Hepatocyte (in vitro differentiated cells): Measurements from ENCODE around the gene CCDC152. TPM values are rescaled to one million over a fixed set of nuclear protein-coding genes. Genes with fewer than 3 reads are reported as not detected.

Experiments
- DNase-seq: peaks from one replicate; pipeline ENCODE4 v3.0.0-alpha.2; 2016; ENCODE audit warnings: low spot score
- H2AFZ ChIP-seq: fragments of 200-600 bp; sonication (generic); 2 replicates; pipeline ENCODE4 v1.6.0; 2016; ENCODE audit warnings: antibody characterized with exemption, mild to moderate bottlenecking
- H3K27ac ChIP-seq: fragments of 200-600 bp; sonication (generic); 2 replicates; pipeline ENCODE4 v1.5.1; 2016; ENCODE audit warnings: mild to moderate bottlenecking
- H3K27me3 ChIP-seq: fragments of 200-600 bp; sonication (generic); 2 replicates; pipeline ENCODE4 v1.6.1; 2016
- H3K36me3 ChIP-seq: fragments of 200-600 bp; sonication (generic); replicated peaks from 2 replicates; pipeline ENCODE4 v1.5.1; 2016; ENCODE audit warnings: low read depth; ENCODE audit not compliant: insufficient read depth
- H3K4me1 ChIP-seq: fragments of 200-600 bp; sonication (generic); 2 replicates; pipeline ENCODE4 v1.5.1; 2016; ENCODE audit warnings: mild to moderate bottlenecking, moderate library complexity; ENCODE audit not compliant: insufficient read depth
- H3K4me2 ChIP-seq: fragments of 200-600 bp; sonication (generic); 2 replicates; pipeline ENCODE4 v1.6.0; 2016
- H3K4me3 ChIP-seq: fragments of 200-600 bp; sonication (generic); 2 replicates; pipeline ENCODE4 v1.5.1; 2016; ENCODE audit warnings: mild to moderate bottlenecking
- H3K79me2 ChIP-seq: fragments of 200-600 bp; sonication (generic); 2 replicates; pipeline ENCODE4 v1.6.0; 2017; ENCODE audit warnings: mild to moderate bottlenecking
- H3K9me2 ChIP-seq: fragments of 200-600 bp; sonication (generic); replicated peaks from 2 replicates; pipeline ENCODE4 v1.6.0; 2017; ENCODE audit warnings: mild to moderate bottlenecking; ENCODE audit not compliant: insufficient read depth
- H3K9me3 ChIP-seq: fragments of 200-600 bp; sonication (generic); 2 replicates; pipeline ENCODE4 v1.5.1; 2016; ENCODE audit warnings: low read depth, mild to moderate bottlenecking
- H4K20me1 ChIP-seq: fragments of 200-600 bp; sonication (generic); 2 replicates; pipeline ENCODE4 v1.6.0; 2016; ENCODE audit warnings: mild to moderate bottlenecking; ENCODE audit not compliant: insufficient read depth, poor library complexity, severe bottlenecking
- CTCF ChIP-seq: fragments of 200-600 bp; sonication (generic); IDR thresholded peaks from 2 replicates; pipeline ENCODE4 v1.5.1; 2016; ENCODE audit warnings: antibody characterized with exemption, mild to moderate bottlenecking; ENCODE audit not compliant: poor library complexity
- EZH2 ChIP-seq: fragments of 200-600 bp; sonication (generic); IDR thresholded peaks from 2 replicates; pipeline ENCODE4 v1.6.1; 2016; ENCODE audit warnings: antibody characterized with exemption, mild to moderate bottlenecking, borderline replicate concordance
- EZH2phosphoT487 ChIP-seq: fragments of 200-600 bp; sonication (generic); IDR thresholded peaks from one replicate; pipeline ENCODE4 v1.6.1; 2018; ENCODE audit warnings: antibody characterized with exemption, mild to moderate bottlenecking, low read depth, moderate library complexity; ENCODE audit not compliant: unreplicated experiment, severe bottlenecking
- WGBS: methylation state at CpG from one replicate; pipeline ENCODE4 v1.1.6; 2016; ENCODE audit warnings: low lambda C conversion rate; ENCODE audit errors: missing lambda C conversion rate; 5-methylcytosine and 5-hydroxymethylcytosine counted together
- polyA plus RNA-seq: library from polyadenylated mRNA; unstranded; fragments of >200 nt; fragmentation: Nextera tagmentation; extraction: Ambion mirVana; gene quantifications from 2 replicates; pipeline ENCODE4 v1.2.1, GENCODE V29; 2016
- total RNA-seq: library from RNA; depleted of rRNA; stranded (reverse); fragments of >200 nt; gene quantifications from 2 replicates; pipeline ENCODE4 v1.2.3, GENCODE V29; 2014

CCDC152 gene
- total and polyA plus RNA-seq, 2 experiments from 2014 or later, result 2.0 to 46.1 TPM

GRCh38 chr5:42804717-42805339 is 48.2 kb downstream of the CCDC152 start:
- Histone ChIP-seq H3K36me3 (peaks cover 4% of the 10 kb centered on the region), H3K79me2 (peaks cover 48% of the 10 kb centered on the region), H4K20me1 (peaks cover 45% of the 10 kb centered on the region), H3K9me2 (no peaks in the 10 kb centered on the region), H3K4me3 (no peak overlapping the region), H2AFZ (no peak overlapping the region), H3K4me1 (no peaks in the 10 kb centered on the region), H3K27ac (peak overlapping the region; percentile 72), H3K27me3 (no peaks in the 10 kb centered on the region), H3K9me3 (no peaks in the 10 kb centered on the region), H3K4me2 (peak overlapping the region; percentile 62)
- TF ChIP-seq EZH2phosphoT487 (no peak), EZH2 (no peak), CTCF (no peak)
- 97% methylated on average over 4 of the region's 4 CpGs for WGBS
- DNase-seq, result no peak

- TF ChIP-seq CTCF (no peak), EZH2 (no peak), EZH2phosphoT487 (no peak)
- WGBS, result 70% methylated on average over 2 of the region's 2 CpGs
Observed at GRCh38 chr5:42806004-42806700, 49.5 kb downstream of the CCDC152 start.

GRCh38 chr5:42806701-42807262 is 50.2 kb downstream of the CCDC152 start:
- H3K27ac ChIP-seq, result peak overlapping the region; percentile 72
- H4K20me1 ChIP-seq, result peaks cover 61% of the 10 kb centered on the region
- no peaks in the 10 kb centered on the region for H3K27me3 ChIP-seq
- TF ChIP-seq EZH2 (no peak), EZH2phosphoT487 (no peak), CTCF (no peak)
- H2AFZ ChIP-seq, result no peak overlapping the region
- no peaks in the 10 kb centered on the region for H3K9me3 ChIP-seq
- H3K36me3 ChIP-seq, result peaks cover 4% of the 10 kb centered on the region
- no peak overlapping the region for H3K4me3 ChIP-seq
- H3K4me1 ChIP-seq, result no peaks in the 10 kb centered on the region
- H3K9me2 ChIP-seq, result no peaks in the 10 kb centered on the region
- peak overlapping the region; percentile 62 for H3K4me2 ChIP-seq
- 91% methylated on average over 3 of the region's 3 CpGs for WGBS
- H3K79me2 ChIP-seq, result peaks cover 65% of the 10 kb centered on the region
- DNase-seq, result no peak

More at GRCh38 chr5:42806004-42806700, 49.5 kb downstream of the CCDC152 start:
- Histone ChIP-seq H3K4me2 (peak overlapping the region; percentile 62), H3K4me3 (no peak overlapping the region), H3K27me3 (no peaks in the 10 kb centered on the region), H4K20me1 (peaks cover 58% of the 10 kb centered on the region), H3K79me2 (peaks cover 61% of the 10 kb centered on the region), H3K9me3 (no peaks in the 10 kb centered on the region), H3K27ac (peak overlapping the region; percentile 72), H2AFZ (no peak overlapping the region), H3K4me1 (no peaks in the 10 kb centered on the region), H3K9me2 (no peaks in the 10 kb centered on the region), H3K36me3 (peaks cover 4% of the 10 kb centered on the region)
- no peak for DNase-seq
